UCSD-AML1 (cell line): Measurements from ENCODE around the gene PDLIM5.
"Not testable (repeated sequence)": the region's sequence is repeated elsewhere in the genome, so short reads cannot be mapped to it uniquely, and the experiment has no call there.

ENCODE experiments used
- DNase-seq: peaks from one replicate; lab custom pipeline; 2025; ENCODE audit not compliant: unreplicated experiment; lab: John Stamatoyannopoulos, UW

Gene PDLIM5

GRCh38 chr4:94639298-94639697 lies 187.6 kb downstream of the PDLIM5 start:
- DNase-seq = no peak

- DNase-seq = no peak
Observed at GRCh38 chr4:94640151-94640550, 188.4 kb downstream of the PDLIM5 start.

GRCh38 chr4:94641702-94642560 lies 190.2 kb downstream of the PDLIM5 start:
- DNase-seq = no peak

- DNase-seq = no peak
Observed at GRCh38 chr4:94642561-94642866, 190.8 kb downstream of the PDLIM5 start.

GRCh38 chr4:94648699-94649098 lies 197.0 kb downstream of the PDLIM5 start:
- no peak for DNase-seq

GRCh38 chr4:94649381-94650133 lies 197.8 kb downstream of the PDLIM5 start:
- DNase-seq = no peak

- no peak for DNase-seq
Observed at GRCh38 chr4:94650134-94650495, 198.4 kb downstream of the PDLIM5 start.

GRCh38 chr4:94650690-94651089 lies 198.9 kb downstream of the PDLIM5 start:
- DNase-seq = no peak

- DNase-seq = no peak
Observed at GRCh38 chr4:94653095-94653649, 201.4 kb downstream of the PDLIM5 start.

GRCh38 chr4:94653984-94654609 lies 202.4 kb downstream of the PDLIM5 start:
- no peak for DNase-seq

GRCh38 chr4:94654714-94655113 lies 203.0 kb downstream of the PDLIM5 start:
- no peak for DNase-seq

GRCh38 chr4:94660614-94661013 lies 208.9 kb downstream of the PDLIM5 start:
- DNase-seq = no peak

- DNase-seq = not testable (repeated sequence)
Observed at GRCh38 chr4:94665021-94665420, 213.3 kb downstream of the PDLIM5 start.

- DNase-seq = no peak
Observed at GRCh38 chr4:94665500-94666404, 214.0 kb downstream of the PDLIM5 start.

GRCh38 chr4:94668724-94669123 lies 217.0 kb downstream of the PDLIM5 start:
- DNase-seq = no peak

- no peak for DNase-seq
Observed at GRCh38 chr4:94669672-94670664, 218.2 kb downstream of the PDLIM5 start.

GRCh38 chr4:94671113-94671512 lies 219.4 kb downstream of the PDLIM5 start:
- peak; percentile 6 for DNase-seq

- DNase-seq = no peak
Observed at GRCh38 chr4:94673961-94674360, 222.2 kb downstream of the PDLIM5 start.

GRCh38 chr4:94676970-94677369 lies 225.2 kb downstream of the PDLIM5 start:
- no peak for DNase-seq
